ENCODE results near the gene FAM76B.
A peak's percentile ranks its signal among the peaks of the same experiment; 100 is the strongest.
"Not testable (repeated sequence)": the region's sequence is repeated elsewhere in the genome, so short reads cannot be mapped to it uniquely, and the experiment has no call there.

FAM76B gene

GRCh38 chr11:95789506-95790122 is at the start of gene FAM76B:
Gene FAM76B, minus strand, starts transcription at chr11:95789782. Its CDS starts 304 bp downstream, at chr11:95789478.
- peak; percentile 98 for DNase-seq (ENCODE audit: low read depth, low spot score)

GRCh38 chr11:95835768-95836488 is 46.3 kb upstream of the FAM76B start:
- DNase-seq (ENCODE audit: low read depth, low spot score): peak; percentile 74

DNA sequence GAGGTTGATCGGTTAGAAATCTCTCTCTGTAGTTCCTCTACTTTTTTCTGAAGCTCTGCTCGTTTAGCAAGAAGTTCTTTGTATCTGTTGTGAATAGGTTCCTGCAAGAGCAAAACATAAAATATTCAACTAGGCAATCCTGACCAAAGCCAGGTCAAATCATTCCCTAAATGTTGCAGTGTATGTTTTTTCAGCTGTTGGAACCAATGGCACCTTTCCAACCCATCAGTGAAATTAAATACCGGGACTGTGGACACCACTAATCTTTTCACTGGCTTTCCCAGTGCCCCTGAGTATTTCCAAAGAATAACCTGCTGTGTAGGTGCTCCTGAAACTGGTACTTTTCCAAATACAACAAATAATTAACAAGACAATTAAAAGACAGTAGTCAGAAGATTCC is 45.8 kb upstream of the FAM76B start:
- DNase-seq (ENCODE audit: low read depth, low spot score): no peak

GRCh38 chr11:95833378-95833777 is 43.8 kb upstream of the FAM76B start:
- no peak for DNase-seq (ENCODE audit: low read depth, low spot score)

DNA sequence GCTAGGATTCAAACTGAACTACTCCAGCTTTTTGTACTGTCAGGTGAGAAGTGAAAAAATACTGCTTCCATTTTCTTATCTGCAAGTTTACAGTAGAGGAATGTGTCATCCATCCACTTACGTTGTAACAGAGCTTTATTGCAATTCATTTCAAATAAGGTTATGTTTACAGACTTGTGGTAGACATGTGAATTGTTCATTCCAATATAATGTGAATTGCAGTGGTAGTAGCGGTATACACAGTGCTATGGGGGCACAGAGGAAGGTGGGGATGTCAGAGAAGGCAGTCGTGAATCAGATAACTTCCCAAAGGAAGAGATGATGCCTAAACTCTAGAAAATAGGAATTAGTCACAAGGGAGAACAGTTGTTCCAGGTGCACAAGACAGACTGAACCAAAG is 43.2 kb upstream of the FAM76B start:
- no peak for DNase-seq (ENCODE audit: low read depth, low spot score)

DNA sequence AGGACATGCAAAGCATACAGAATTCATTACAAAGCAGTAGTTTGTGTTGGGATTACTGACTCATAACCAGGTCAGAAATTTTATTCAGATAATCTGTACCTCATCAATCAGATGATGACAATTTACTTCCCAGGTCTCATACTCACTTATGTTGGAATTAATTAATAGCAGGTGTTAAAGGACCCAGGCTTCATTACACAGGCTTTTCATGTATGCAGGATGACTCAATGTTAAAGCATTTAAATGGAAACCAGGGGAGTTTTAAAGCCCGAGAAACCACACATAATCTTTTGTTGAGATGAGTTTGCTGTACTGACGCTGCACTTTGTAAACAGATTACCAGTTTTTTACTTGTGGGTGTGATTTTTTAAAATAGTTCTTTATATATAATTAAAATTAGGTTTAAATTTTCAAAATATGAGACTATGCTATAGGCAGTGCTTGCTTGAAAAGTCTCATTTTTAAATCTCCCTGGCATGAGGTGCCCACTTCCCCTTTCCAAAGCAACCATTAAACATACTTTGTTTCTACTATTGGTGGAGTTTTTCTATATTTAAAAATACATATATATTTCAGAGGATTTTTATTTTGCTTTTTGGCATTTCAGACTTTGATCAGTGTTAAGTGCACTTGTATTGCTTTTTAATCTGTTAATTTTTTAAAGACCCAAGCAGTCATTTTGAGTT is 41.8 kb upstream of the FAM76B start:
- no peak for DNase-seq (ENCODE audit: low read depth, low spot score)

GRCh38 chr11:95829580-95830259 is 40.1 kb upstream of the FAM76B start:
- DNase-seq (ENCODE audit: low read depth, low spot score): no peak

GRCh38 chr11:95827696-95828095 is 38.1 kb upstream of the FAM76B start:
- DNase-seq (ENCODE audit: low read depth, low spot score): no peak

GRCh38 chr11:95821640-95822039 is 32.1 kb upstream of the FAM76B start:
- no peak for DNase-seq (ENCODE audit: low read depth, low spot score)

DNA sequence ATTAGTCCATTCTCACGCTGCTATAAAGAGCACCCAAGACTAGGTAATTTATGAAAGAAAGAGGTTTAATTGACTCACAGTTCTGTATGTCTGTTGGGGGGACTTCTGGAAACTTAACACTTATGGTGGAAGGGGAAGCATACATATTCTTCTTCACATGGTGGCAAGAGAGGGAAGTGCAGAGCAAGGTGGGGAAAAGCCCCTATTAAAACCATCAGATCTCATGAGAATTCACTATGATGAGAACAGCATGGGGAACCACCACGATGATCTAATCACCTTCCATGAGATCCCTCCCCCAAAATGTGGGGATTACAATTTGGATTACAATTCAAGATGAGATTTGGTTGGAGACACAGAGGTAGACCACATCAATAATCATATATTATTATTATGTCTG is 26.5 kb upstream of the FAM76B start:
- DNase-seq (ENCODE audit: low read depth, low spot score): no peak

DNA sequence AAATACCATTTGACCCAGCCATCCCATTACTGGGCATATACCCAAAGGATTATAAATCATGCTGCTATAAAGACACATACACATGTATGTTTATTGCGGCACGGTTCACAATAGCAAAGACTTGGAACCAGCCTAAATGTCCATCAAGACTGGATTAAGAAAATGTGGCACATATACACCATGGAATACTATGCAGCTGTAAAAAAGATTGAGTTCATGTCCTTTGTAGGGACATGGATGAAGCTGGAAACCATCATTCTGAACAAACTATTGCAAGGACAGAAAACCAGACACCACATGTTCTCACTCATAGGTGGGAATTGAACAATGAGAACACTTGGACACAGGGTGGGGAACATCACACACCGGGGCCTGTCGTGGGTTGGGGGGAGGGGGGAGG is 21.5 kb upstream of the FAM76B start:
- DNase-seq (ENCODE audit: low read depth, low spot score): not testable (repeated sequence)

- DNase-seq (ENCODE audit: low read depth, low spot score): not testable (repeated sequence)
Observed at GRCh38 chr11:95806464-95806863, 16.9 kb upstream of the FAM76B start.

DNA sequence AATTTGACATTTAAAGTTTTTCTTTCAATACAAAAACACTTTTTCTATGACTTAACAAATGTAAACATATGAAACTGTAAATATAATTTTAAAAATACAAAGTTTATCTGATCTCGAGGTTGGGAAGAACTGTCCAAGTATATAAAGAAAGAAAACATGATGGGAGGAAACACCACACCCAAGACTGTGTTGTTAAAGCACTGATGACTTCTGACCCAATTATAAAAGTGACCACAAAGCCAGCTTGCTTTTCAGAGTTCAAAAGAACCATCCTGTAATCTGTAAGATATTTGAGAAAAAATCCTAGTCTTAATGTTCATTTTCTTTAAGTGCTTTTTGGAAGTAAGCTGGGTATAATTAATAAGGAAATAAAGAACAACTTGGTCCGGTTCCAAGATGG is 16.3 kb upstream of the FAM76B start:
- no peak for DNase-seq (ENCODE audit: low read depth, low spot score)

GRCh38 chr11:95803973-95804372 is 14.4 kb upstream of the FAM76B start:
- DNase-seq (ENCODE audit: low read depth, low spot score): no peak

DNA sequence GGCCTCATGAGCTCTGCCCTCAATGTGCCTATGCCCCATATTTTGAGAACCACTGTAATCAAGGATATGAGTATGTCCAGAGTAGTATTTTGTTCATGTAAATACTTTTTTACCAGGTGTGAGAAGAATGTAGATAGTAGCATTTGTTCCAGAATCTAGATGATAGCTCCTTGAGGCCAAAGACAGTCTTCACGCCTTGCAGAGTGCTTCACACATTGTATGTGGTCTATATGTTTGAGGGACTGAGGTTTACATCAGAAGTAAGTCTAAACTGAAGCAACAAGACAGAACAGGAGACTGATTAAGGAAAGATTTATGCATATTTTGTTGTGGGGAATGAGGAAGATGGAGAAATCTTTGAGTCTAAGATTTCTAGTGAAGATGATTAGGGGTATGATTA is 13.2 kb upstream of the FAM76B start:
- no peak for DNase-seq (ENCODE audit: low read depth, low spot score)

DNA sequence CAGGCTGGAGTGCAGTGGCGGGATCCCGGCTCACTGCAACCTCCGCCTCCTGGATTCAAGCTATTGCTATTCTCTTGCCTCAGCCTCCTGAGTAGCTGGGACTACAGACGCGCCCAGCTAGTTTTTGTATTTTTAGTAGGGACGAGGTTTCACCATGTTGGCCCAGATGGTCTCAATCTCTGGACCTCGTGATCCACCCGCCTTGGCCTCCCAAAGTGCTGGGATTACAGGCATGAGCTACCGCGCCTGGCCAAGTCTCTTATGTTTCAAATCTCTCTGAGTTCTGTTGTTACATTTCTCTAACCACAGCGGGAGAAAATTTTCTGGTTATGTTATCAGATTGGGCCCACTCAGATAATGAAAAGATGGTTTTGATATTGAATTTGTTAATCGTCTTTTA is 10.9 kb upstream of the FAM76B start:
- no peak for DNase-seq (ENCODE audit: low read depth, low spot score)

DNA sequence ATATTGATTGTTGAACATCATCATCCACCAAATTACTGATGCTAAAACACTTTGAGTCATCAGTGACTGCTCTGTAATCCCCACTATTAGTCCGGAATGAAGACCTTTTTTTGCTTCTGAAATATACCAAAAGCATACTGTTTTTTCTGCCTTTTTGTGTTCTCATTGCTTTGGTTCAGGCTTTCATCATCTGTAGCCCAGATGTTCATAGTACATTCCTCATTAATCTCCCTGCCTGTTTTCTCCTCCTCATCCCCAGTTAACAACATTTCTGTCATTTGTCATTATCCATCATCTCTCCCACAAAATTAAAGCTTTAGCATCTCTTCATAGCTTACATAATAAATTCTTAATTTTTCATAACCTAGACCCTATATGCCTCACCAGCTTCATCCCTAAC is 10.0 kb upstream of the FAM76B start:
- no peak for DNase-seq (ENCODE audit: low read depth, low spot score)

GRCh38 chr11:95796501-95796900 is 6.9 kb upstream of the FAM76B start:
- no peak for DNase-seq (ENCODE audit: low read depth, low spot score)

GRCh38 chr11:95795627-95796295 is 6.2 kb upstream of the FAM76B start:
- DNase-seq (ENCODE audit: low read depth, low spot score): no peak

DNA sequence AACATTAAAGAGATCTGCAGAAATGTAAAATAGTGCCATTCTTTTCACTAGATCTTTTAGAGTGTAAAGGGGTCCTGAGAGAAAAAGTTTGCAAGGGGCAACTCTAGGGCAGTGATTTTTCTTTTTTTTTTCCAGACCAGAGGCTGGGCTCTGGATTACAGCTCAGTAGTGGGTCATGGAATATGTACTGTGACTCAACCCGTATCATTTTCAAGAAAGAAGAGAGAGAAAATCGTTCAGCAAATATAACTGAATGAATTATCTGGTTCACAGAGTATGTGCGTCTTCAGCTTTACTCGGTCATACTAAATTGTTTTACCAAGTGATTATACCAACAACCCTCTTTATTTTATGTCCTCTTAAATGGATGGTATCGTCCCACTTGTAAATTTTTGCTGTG is 4.5 kb upstream of the FAM76B start:
- DNase-seq (ENCODE audit: low read depth, low spot score): no peak

DNA sequence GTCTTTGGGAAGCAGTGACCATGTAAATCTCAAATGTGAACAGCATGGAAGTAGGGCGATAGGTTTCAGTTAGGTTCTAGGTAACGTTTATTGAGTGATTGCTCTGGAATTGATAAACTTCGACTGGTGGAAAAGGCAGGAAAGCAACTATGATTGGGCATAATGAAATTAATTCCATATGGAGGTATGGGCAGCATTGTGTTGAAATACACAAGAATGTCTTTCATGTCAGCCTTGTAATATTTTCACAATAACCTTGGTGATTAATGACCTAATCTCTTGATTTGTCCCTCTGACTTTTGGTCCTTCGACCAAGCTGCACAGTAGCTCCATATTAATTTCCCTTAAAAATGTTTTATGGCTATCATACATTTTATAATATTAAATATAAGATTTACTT is 3.5 kb upstream of the FAM76B start:
- no peak for DNase-seq (ENCODE audit: low read depth, low spot score)

- no peak for DNase-seq (ENCODE audit: low read depth, low spot score)
Observed at GRCh38 chr11:95792700-95793099, 3.1 kb upstream of the FAM76B start.

Data from smooth muscle cell of the brain vasculature (primary cell).